HEK293 (cell line): ENCODE data around the gene CCDC24.
A peak's percentile ranks its signal among the peaks of the same experiment; 100 is the strongest.

ENCODE experiments used
- CTCF ChIA-PET: fragments of 350-600 bp; formaldehyde crosslinking; extraction: SDS; loops from one replicate; lab custom pipeline; 2021; ENCODE audit warnings: antibody characterized with exemption; lab: Yijun Ruan, JAX
- POLR2A ChIA-PET: fragments of 300-600 bp; formaldehyde crosslinking; extraction: SDS; loops from one replicate; lab custom pipeline; 2020; ENCODE audit warnings: antibody characterized with exemption, inconsistent platforms; lab: Yijun Ruan, JAX
- H3K27ac ChIP-seq: fragments of 200-500 bp; sonication (Bioruptor generic); 2 replicates; pipeline ENCODE4 v1.5.1; 2014; ENCODE audit warnings: low read depth, low read length, control low read depth, inconsistent platforms; ENCODE audit errors: extremely low read depth
- H3K36me3 ChIP-seq, 2 experiments: fragments of 200-500 bp in 1 of 2; sonication (Bioruptor generic) in 1 of 2; 1 replicate in 1 of 2; 2 replicates in 1 of 2; pipeline ENCODE4 v1.5.1; 2014 to 2017; ENCODE audit warnings: inconsistent platforms in 2 of 2, low read length in 2 of 2; ENCODE audit not compliant: control insufficient read depth in 2 of 2, insufficient read depth in 1 of 2
- H3K4me1 ChIP-seq: fragments of 200-500 bp; sonication (Bioruptor generic); 2 replicates; pipeline ENCODE4 v1.5.1; 2014; ENCODE audit warnings: mild to moderate bottlenecking, low read length, inconsistent platforms; ENCODE audit not compliant: control insufficient read depth, insufficient read depth
- H3K4me3 ChIP-seq: 2 replicates; pipeline ENCODE4 v1.5.1; 2011; ENCODE audit warnings: low read depth, mild to moderate bottlenecking, control low read depth, low read length, moderate library complexity
- H3K9me3 ChIP-seq: fragments of 200-500 bp; sonication (Bioruptor generic); 2 replicates; pipeline ENCODE4 v1.5.1; 2014; ENCODE audit warnings: low read depth, low read length, inconsistent platforms; ENCODE audit not compliant: control insufficient read depth, insufficient read depth
- AEBP2 ChIP-seq: fragments of 450-650 bp; formaldehyde crosslinking; IDR thresholded peaks from 2 replicates; pipeline ENCODE4 v1.5.1; 2016; ENCODE audit warnings: missing biosample characterization, missing genetic modification characterization, borderline replicate concordance
- CTCF ChIP-seq: fragments of 450-650 bp; formaldehyde crosslinking; IDR thresholded peaks from 2 replicates; pipeline ENCODE4 v1.5.1; 2016; ENCODE audit warnings: missing biosample characterization, missing genetic modification characterization
- EGR2 ChIP-seq: fragments of 450-650 bp; formaldehyde crosslinking; IDR thresholded peaks from 2 replicates; pipeline ENCODE4 v1.5.1; 2016; ENCODE audit warnings: low read depth, missing biosample characterization, missing genetic modification characterization
- GLIS1 ChIP-seq: fragments of 450-650 bp; formaldehyde crosslinking; IDR thresholded peaks from 2 replicates; pipeline ENCODE4 v1.5.1; 2016; ENCODE audit warnings: missing biosample characterization, missing genetic modification characterization
- GLIS2 ChIP-seq: fragments of 450-650 bp; formaldehyde crosslinking; IDR thresholded peaks from 2 replicates; pipeline ENCODE4 v1.5.1; 2016; ENCODE audit warnings: missing biosample characterization, missing genetic modification characterization
- ZBTB21 ChIP-seq: fragments of 450-650 bp; formaldehyde crosslinking; IDR thresholded peaks from 2 replicates; pipeline ENCODE4 v1.5.1; 2017; ENCODE audit warnings: missing biosample characterization, missing genetic modification characterization
- ZBTB8A ChIP-seq: fragments of 450-650 bp; formaldehyde crosslinking; IDR thresholded peaks from 2 replicates; pipeline ENCODE4 v1.5.1; 2016; ENCODE audit warnings: missing biosample characterization, missing genetic modification characterization
- ZIC2 ChIP-seq: fragments of 450-650 bp; formaldehyde crosslinking; IDR thresholded peaks from 2 replicates; pipeline ENCODE4 v1.5.1; 2016; ENCODE audit warnings: missing biosample characterization, missing genetic modification characterization
- ZNF16 ChIP-seq: fragments of 450-650 bp; formaldehyde crosslinking; IDR thresholded peaks from 2 replicates; pipeline ENCODE4 v1.5.1; 2016; ENCODE audit warnings: low read depth, missing biosample characterization, missing genetic modification characterization
- ZNF221 ChIP-seq: fragments of 450-650 bp; formaldehyde crosslinking; IDR thresholded peaks from 2 replicates; pipeline ENCODE4 v1.5.1; 2017; ENCODE audit warnings: missing biosample characterization, missing genetic modification characterization, borderline replicate concordance
- ZNF274 ChIP-seq, 2 experiments: fragments of 200-500 bp in 1 of 2; fragments of 450-650 bp in 1 of 2; sonication (Bioruptor generic) in 1 of 2; formaldehyde crosslinking in 1 of 2; IDR thresholded peaks; 2 replicates each; pipeline versions ENCODE4 v1.5.1 to v1.6.1; 2014 to 2016; ENCODE audit warnings: borderline replicate concordance in 1 of 2, inconsistent platforms in 1 of 2, low read length in 1 of 2, missing biosample characterization in 1 of 2, missing genetic modification characterization in 1 of 2
- ZNF404 ChIP-seq: fragments of 450-650 bp; formaldehyde crosslinking; IDR thresholded peaks from 2 replicates; pipeline ENCODE4 v1.5.1; 2017; ENCODE audit warnings: missing biosample characterization, missing genetic modification characterization
- ZNF416 ChIP-seq: fragments of 450-650 bp; formaldehyde crosslinking; IDR thresholded peaks from 2 replicates; pipeline ENCODE4 v1.5.1; 2016; ENCODE audit warnings: missing biosample characterization, missing genetic modification characterization
- ZNF473 ChIP-seq: fragments of 450-650 bp; formaldehyde crosslinking; IDR thresholded peaks from 2 replicates; pipeline ENCODE4 v1.5.1; 2017; ENCODE audit warnings: missing biosample characterization, missing genetic modification characterization
- ZNF571 ChIP-seq: fragments of 450-650 bp; formaldehyde crosslinking; IDR thresholded peaks from 2 replicates; pipeline ENCODE4 v1.5.0; 2017; ENCODE audit warnings: missing biosample characterization, missing genetic modification characterization
- ZNF629 ChIP-seq: fragments of 450-650 bp; formaldehyde crosslinking; IDR thresholded peaks from 2 replicates; pipeline ENCODE4 v1.5.1; 2017; ENCODE audit warnings: missing biosample characterization, missing genetic modification characterization
- ZNF791 ChIP-seq: fragments of 450-650 bp; formaldehyde crosslinking; IDR thresholded peaks from 2 replicates; pipeline ENCODE4 v1.5.1; 2016; ENCODE audit warnings: missing biosample characterization, missing genetic modification characterization
- ZNF792 ChIP-seq: fragments of 450-650 bp; formaldehyde crosslinking; IDR thresholded peaks from 2 replicates; pipeline ENCODE4 v1.5.1; 2016; ENCODE audit warnings: missing biosample characterization, missing genetic modification characterization
- TF ChIP-seq, protein P1 (sequence below): fragments of 450-650 bp; formaldehyde crosslinking; IDR thresholded peaks from 2 replicates; pipeline ENCODE4 v1.5.1; 2017; ENCODE audit warnings: missing biosample characterization, missing genetic modification characterization
- TF ChIP-seq, protein P2 (sequence below): fragments of 450-650 bp; formaldehyde crosslinking; IDR thresholded peaks from 2 replicates; pipeline ENCODE4 v1.5.1; 2016; ENCODE audit warnings: missing biosample characterization, missing genetic modification characterization, low read depth
- TF ChIP-seq, protein P3 (sequence below): fragments of 450-650 bp; formaldehyde crosslinking; IDR thresholded peaks from 2 replicates; pipeline ENCODE4 v1.5.1; 2017; ENCODE audit warnings: missing biosample characterization, mild to moderate bottlenecking, missing genetic modification characterization, moderate library complexity
- TF ChIP-seq, protein P4 (sequence below): fragments of 450-650 bp; formaldehyde crosslinking; IDR thresholded peaks from 2 replicates; pipeline ENCODE4 v1.5.1; 2016; ENCODE audit warnings: missing biosample characterization, missing genetic modification characterization

The CCDC24 gene

DNA sequence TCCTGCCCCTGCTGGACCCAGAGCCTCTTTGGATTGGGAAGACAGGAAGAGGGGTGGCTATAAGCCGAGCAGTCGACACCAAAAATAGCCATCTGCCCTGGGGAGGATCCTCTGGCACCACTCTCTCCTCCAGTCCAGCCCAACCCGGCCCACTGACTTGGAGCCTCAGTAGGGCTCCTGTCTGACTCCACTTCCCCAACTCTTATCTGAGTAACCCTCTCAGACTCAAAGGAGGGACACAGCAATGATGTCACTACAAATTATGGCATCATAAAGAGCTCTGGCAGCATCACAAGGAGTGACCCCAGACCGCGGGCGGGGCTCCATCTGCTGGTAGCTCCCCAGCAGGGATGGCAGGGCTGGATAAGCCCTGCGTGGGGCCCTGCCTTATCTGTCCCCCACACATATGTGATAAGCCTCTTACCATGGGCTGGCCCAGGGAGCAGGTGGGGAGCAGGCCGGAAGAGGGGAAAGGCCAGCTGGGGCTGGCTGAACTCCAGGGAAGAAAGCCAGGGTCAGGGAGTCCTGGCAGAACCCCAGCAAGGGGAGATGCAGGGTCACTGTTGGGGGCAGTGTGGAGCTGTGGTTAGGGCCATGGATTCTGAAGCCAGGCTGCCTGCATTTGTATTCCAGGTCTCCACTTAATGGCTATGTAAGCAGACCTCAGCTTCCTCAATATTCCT lies 44.5 kb downstream of the CCDC24 start:
- peaks cover 5% of the 10 kb centered on the region; the same call in 1 of the 2 replicates for H3K4me1 ChIP-seq
- no peaks in the 10 kb centered on the region for H3K9me3 ChIP-seq
- ChIA-PET POLR2A (interaction anchor here (0.8 to 1.8 kb wide), 7 partner anchors 22 to 386 kb away, joined by 3 to 9 read pairs (median 4); partner anchors contain the start of gene KDM4A), CTCF (interaction anchor here (0.5 to 7.8 kb wide), 23 partner anchors 9 to 957 kb away, joined by 3 to 110 read pairs (median 4); no protein-coding TSS in a partner anchor)
- H3K36me3 ChIP-seq, result no peaks in the 10 kb centered on the region
- no peak overlapping the region; the same call in 1 of the 2 replicates for H3K27ac ChIP-seq
- H3K4me3 ChIP-seq, result no peak overlapping the region
- TF ChIP-seq ZBTB21 (peak; percentile 93), EGR2 (tag by site-specific recombination) (peak; percentile 51; the same call in 1 of the 2 replicates), ZNF629 (tag by site-specific recombination) (peak; percentile 84), GLIS1 (tag by site-specific recombination) (peak; percentile 94), ZNF571 (tag by site-specific recombination) (no peak), ZNF404 (tag by site-specific recombination) (no peak), ZNF416 (tag by site-specific recombination) (no peak), GLIS2 (tag by site-specific recombination) (peak; percentile 51), AEBP2 (tag by site-specific recombination) (no peak), ZBTB8A (0 out of 2 replicates have a peak, but pooled peaks have one; percentile 15), CTCF (tag by site-specific recombination) (peak; percentile 58; the same call in 1 of the 2 replicates), ZNF221 (no peak), ZNF274 (IDR thresholded peaks at IDR 0.05; ENCODE audit: low read length) (no peak), ZNF274 (tag by site-specific recombination; IDR thresholded peaks at IDR 0.05; ENCODE audit: borderline replicate concordance) (no peak), ZIC2 (tag by site-specific recombination) (peak; percentile 87), ZNF16 (tag by site-specific recombination) (no peak), ZNF791 (tag by site-specific recombination) (no peak), ZNF792 (no peak), ZNF473 (tag by site-specific recombination) (no peak)
- TF ChIP-seq, protein P1, sequence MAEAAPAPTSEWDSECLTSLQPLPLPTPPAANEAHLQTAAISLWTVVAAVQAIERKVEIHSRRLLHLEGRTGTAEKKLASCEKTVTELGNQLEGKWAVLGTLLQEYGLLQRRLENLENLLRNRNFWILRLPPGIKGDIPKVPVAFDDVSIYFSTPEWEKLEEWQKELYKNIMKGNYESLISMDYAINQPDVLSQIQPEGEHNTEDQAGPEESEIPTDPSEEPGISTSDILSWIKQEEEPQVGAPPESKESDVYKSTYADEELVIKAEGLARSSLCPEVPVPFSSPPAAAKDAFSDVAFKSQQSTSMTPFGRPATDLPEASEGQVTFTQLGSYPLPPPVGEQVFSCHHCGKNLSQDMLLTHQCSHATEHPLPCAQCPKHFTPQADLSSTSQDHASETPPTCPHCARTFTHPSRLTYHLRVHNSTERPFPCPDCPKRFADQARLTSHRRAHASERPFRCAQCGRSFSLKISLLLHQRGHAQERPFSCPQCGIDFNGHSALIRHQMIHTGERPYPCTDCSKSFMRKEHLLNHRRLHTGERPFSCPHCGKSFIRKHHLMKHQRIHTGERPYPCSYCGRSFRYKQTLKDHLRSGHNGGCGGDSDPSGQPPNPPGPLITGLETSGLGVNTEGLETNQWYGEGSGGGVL, result peak; percentile 44; the same call in 1 of the 2 replicates
- TF ChIP-seq, protein P2, sequence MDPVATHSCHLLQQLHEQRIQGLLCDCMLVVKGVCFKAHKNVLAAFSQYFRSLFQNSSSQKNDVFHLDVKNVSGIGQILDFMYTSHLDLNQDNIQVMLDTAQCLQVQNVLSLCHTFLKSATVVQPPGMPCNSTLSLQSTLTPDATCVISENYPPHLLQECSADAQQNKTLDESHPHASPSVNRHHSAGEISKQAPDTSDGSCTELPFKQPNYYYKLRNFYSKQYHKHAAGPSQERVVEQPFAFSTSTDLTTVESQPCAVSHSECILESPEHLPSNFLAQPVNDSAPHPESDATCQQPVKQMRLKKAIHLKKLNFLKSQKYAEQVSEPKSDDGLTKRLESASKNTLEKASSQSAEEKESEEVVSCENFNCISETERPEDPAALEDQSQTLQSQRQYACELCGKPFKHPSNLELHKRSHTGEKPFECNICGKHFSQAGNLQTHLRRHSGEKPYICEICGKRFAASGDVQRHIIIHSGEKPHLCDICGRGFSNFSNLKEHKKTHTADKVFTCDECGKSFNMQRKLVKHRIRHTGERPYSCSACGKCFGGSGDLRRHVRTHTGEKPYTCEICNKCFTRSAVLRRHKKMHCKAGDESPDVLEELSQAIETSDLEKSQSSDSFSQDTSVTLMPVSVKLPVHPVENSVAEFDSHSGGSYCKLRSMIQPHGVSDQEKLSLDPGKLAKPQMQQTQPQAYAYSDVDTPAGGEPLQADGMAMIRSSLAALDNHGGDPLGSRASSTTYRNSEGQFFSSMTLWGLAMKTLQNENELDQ (tag by site-specific recombination), result no peak
- TF ChIP-seq, protein P3, sequence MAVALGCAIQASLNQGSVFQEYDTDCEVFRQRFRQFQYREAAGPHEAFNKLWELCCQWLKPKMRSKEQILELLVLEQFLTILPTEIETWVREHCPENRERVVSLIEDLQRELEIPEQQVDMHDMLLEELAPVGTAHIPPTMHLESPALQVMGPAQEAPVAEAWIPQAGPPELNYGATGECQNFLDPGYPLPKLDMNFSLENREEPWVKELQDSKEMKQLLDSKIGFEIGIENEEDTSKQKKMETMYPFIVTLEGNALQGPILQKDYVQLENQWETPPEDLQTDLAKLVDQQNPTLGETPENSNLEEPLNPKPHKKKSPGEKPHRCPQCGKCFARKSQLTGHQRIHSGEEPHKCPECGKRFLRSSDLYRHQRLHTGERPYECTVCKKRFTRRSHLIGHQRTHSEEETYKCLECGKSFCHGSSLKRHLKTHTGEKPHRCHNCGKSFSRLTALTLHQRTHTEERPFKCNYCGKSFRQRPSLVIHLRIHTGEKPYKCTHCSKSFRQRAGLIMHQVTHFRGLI, result peak; percentile 80
- TF ChIP-seq, protein P4, sequence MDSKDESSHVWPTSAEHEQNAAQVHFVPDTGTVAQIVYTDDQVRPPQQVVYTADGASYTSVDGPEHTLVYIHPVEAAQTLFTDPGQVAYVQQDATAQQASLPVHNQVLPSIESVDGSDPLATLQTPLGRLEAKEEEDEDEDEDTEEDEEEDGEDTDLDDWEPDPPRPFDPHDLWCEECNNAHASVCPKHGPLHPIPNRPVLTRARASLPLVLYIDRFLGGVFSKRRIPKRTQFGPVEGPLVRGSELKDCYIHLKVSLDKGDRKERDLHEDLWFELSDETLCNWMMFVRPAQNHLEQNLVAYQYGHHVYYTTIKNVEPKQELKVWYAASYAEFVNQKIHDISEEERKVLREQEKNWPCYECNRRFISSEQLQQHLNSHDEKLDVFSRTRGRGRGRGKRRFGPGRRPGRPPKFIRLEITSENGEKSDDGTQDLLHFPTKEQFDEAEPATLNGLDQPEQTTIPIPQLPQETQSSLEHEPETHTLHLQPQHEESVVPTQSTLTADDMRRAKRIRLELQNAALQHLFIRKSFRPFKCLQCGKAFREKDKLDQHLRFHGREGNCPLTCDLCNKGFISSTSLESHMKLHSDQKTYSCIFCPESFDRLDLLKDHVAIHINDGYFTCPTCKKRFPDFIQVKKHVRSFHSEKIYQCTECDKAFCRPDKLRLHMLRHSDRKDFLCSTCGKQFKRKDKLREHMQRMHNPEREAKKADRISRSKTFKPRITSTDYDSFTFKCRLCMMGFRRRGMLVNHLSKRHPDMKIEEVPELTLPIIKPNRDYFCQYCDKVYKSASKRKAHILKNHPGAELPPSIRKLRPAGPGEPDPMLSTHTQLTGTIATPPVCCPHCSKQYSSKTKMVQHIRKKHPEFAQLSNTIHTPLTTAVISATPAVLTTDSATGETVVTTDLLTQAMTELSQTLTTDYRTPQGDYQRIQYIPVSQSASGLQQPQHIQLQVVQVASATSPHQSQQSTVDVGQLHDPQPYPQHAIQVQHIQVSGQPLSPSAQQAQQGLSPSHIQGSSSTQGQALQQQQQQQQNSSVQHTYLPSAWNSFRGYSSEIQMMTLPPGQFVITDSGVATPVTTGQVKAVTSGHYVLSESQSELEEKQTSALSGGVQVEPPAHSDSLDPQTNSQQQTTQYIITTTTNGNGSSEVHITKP (tag by site-specific recombination), result peak; percentile 30; the same call in 1 of the 2 replicates
